LNCAP (cell line): ENCODE results near the gene ZP4.

ENCODE experiments used
- CTCF ChIP-seq: fragments of 450-650 bp; IDR thresholded peaks from 2 replicates; pipeline ENCODE4 v1.5.1; 2017; ENCODE audit warnings: mild to moderate bottlenecking

The ZP4 gene

GRCh38 chr1:237891979-237892378 is 1.3 kb upstream of the ZP4 start:
- TF ChIP-seq CTCF: no peak

DNA sequence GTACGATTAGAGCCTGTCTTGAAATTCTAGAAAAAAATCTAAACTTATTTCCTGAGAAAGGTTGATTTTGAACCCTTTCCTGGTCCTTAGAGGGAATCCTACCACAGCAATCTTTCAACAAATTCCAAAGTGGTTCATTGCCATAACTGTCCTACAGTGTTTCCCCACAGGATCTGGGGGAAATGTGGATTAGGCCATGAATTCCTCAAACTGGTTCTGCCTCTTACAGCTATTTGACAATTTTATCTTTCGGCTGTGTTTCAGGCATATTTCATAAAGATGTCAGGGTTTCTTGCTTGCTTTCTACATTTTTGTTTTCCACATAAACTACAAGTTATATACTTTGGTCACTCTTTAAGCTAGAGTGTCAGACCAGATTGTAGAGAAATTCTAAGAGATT is 544 bp upstream of the ZP4 start:
- no peak for TF ChIP-seq CTCF

DNA sequence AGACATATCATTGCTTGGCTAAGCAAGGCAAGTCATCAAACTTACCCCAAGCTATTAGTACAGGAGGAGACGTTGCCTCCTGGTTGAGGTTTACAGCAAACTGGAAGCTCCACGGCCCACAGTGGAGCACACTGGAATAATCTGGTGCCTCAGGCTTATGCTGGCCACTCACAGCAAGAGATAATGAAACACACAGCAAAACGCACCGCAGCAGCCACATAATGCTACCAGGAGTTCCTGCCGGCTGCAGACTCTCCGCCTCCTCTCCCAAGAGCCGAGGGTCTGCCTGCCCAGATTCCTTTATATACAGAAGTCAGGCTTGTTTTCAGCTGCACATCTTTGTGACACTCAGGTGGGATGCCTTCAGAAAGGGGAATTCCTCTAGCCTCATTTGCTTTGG is 306 bp downstream of the ZP4 start:
- no peak for TF ChIP-seq CTCF

DNA sequence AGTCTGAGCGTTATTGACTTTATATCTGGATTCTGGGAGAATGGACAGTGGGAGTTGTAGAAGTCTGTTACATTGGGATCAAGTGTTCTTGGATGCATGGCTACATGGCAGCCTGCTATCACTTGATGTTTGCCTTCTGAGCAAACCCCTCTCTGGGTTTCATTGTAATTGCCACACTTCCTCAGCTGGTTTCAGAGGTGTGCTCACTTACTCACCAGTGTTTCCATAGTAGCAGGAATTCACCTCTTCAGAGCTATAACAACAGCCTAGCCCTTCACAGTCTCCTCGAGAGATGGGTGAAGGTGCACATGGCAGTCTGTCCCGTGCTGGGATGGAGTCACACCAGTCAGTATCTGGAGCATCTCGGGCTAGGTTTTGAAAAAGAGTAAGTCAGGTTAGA is 2.6 kb downstream of the ZP4 start:
- TF ChIP-seq CTCF: no peak

GRCh38 chr1:237887542-237887941 is 3.2 kb downstream of the ZP4 start:
- TF ChIP-seq CTCF: no peak

GRCh38 chr1:237884237-237884636 is 6.5 kb downstream of the ZP4 start:
- TF ChIP-seq CTCF: no peak

DNA sequence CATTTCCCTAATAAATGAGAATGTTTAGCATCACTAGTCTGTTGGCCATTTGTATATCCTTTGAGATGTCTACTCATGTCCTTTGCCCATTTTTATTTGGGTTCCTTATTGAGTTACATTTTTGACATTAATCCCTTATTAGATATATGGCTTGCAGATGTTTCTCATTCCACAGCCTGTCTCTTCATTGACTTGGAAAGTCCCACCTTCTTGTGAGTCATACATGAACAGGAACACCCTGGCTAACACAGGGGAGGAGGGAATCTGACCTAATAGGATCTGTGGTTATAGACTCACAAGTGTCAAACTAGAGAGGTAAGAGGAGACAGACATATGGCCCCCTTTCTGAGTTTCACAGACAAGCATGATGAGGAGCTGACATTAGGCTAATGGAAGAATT is 11.5 kb downstream of the ZP4 start:
- TF ChIP-seq CTCF: no peak

GRCh38 chr1:237878406-237878805 is 12.3 kb downstream of the ZP4 start:
- TF ChIP-seq CTCF: no peak
